Uterus (tissue), 2 donors: ENCODE measurements around the gene SIAE.

Experiments
- POLR2A ChIP-seq, 2 donors: fragments of 450-650 bp; IDR thresholded peaks; one replicate each; pipeline ENCODE4 v1.6.1; 2016; ENCODE audit warnings: antibody characterized with exemption in 2 of 2, mild to moderate bottlenecking in 1 of 2, moderate library complexity in 1 of 2
- TF ChIP-seq, protein P1 (sequence below), 4 experiments: fragments of 200-600 bp in 2 of 4; fragments of 450-650 bp in 2 of 4; sonication (generic) in 2 of 4; IDR thresholded peaks; one replicate each; pipeline ENCODE4 v1.5.1; 2016 to 2019; ENCODE audit warnings: antibody characterized with exemption in 4 of 4, mild to moderate bottlenecking in 2 of 4, moderate library complexity in 1 of 4

GRCh38 chr11:124669193-124669592 lies 4.3 kb downstream of the SIAE start:
- TF ChIP-seq, protein P1, sequence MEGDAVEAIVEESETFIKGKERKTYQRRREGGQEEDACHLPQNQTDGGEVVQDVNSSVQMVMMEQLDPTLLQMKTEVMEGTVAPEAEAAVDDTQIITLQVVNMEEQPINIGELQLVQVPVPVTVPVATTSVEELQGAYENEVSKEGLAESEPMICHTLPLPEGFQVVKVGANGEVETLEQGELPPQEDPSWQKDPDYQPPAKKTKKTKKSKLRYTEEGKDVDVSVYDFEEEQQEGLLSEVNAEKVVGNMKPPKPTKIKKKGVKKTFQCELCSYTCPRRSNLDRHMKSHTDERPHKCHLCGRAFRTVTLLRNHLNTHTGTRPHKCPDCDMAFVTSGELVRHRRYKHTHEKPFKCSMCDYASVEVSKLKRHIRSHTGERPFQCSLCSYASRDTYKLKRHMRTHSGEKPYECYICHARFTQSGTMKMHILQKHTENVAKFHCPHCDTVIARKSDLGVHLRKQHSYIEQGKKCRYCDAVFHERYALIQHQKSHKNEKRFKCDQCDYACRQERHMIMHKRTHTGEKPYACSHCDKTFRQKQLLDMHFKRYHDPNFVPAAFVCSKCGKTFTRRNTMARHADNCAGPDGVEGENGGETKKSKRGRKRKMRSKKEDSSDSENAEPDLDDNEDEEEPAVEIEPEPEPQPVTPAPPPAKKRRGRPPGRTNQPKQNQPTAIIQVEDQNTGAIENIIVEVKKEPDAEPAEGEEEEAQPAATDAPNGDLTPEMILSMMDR (IDR thresholded peaks at IDR 0.05) = peak; percentile 76 to 87 (median 84)
- TF ChIP-seq POLR2A (IDR thresholded peaks at IDR 0.05) = no peak
